WTC11 (cell line): ENCODE measurements around the gene MZF1. TPM values are rescaled to one million over a fixed set of nuclear protein-coding genes. Genes with fewer than 3 reads are reported as not detected.
"Not testable (repeated sequence)": the region's sequence is repeated elsewhere in the genome, so short reads cannot be mapped to it uniquely, and the experiment has no call there.

Experiments
- ATAC-seq: fragments of 200-7000 bp; cut with Tn5 transposase; 2 replicates; pipeline ENCODE4 v1.10.0; 2021; ENCODE audit warnings: mild to moderate bottlenecking, moderate library complexity
- CTCF ChIA-PET: fragments of 300-600 bp; sonication (Branson Sonifier 250); formaldehyde crosslinking; loops from one replicate; lab custom pipeline; 2021; ENCODE audit warnings: antibody characterized with exemption; lab: Charles Lee
- POLR2A ChIA-PET: fragments of 350-600 bp; sonication (Branson Sonifier 250); formaldehyde crosslinking; loops from one replicate; lab custom pipeline; 2021; ENCODE audit warnings: antibody characterized with exemption; lab: Charles Lee
- DNase-seq: peaks from one replicate; pipeline ENCODE4 v3.0.0; 2021; ENCODE audit warnings: low spot score
- H3K27ac Mint-ChIP-seq: 2 replicates; pipeline ENCODE4 v1.8.0; 2021; ENCODE audit warnings: mixed read lengths
- H3K27me3 Mint-ChIP-seq: 2 replicates; pipeline ENCODE4 v1.8.0; 2021; ENCODE audit warnings: low read depth, mild to moderate bottlenecking, moderate library complexity, mixed read lengths
- H3K36me3 Mint-ChIP-seq: 2 replicates; pipeline ENCODE4 v1.8.0; 2021; ENCODE audit warnings: mixed read lengths
- H3K4me1 Mint-ChIP-seq: 2 replicates; pipeline ENCODE4 v1.8.0; 2022; ENCODE audit warnings: mixed read lengths
- H3K4me3 Mint-ChIP-seq: 2 replicates; pipeline ENCODE4 v1.8.0; 2021; ENCODE audit warnings: mild to moderate bottlenecking, moderate library complexity, mixed read lengths
- H3K9me3 Mint-ChIP-seq: 2 replicates; pipeline ENCODE4 v1.8.0; 2021; ENCODE audit warnings: mixed read lengths
- CDX4 ChIP-seq: fragments of 250-450 bp; sonication (Bioruptor Pico); IDR thresholded peaks from 2 replicates; pipeline ENCODE4 v1.9.0; 2021; ENCODE audit warnings: moderate library complexity, mild to moderate bottlenecking, inconsistent platforms, borderline replicate concordance
- CREB1 ChIP-seq: sonication (generic); formaldehyde crosslinking; IDR thresholded peaks from 2 replicates; pipeline ENCODE4 v1.8.0; 2023; ENCODE audit warnings: mild to moderate bottlenecking, missing genetic modification reagents
- CTCF ChIP-seq: fragments of 200-600 bp; IDR thresholded peaks from 2 replicates; pipeline ENCODE4 v1.8.0; 2022; ENCODE audit warnings: antibody characterized with exemption
- ETV6 ChIP-seq: sonication (generic); formaldehyde crosslinking; IDR thresholded peaks from 2 replicates; pipeline ENCODE4 v1.8.1; 2022; ENCODE audit warnings: mild to moderate bottlenecking, missing genetic modification reagents
- FOXK1 ChIP-seq: sonication (generic); formaldehyde crosslinking; IDR thresholded peaks from 2 replicates; pipeline ENCODE4 v1.8.0; 2022; ENCODE audit warnings: mild to moderate bottlenecking, moderate library complexity, missing genetic modification reagents
- MXD4 ChIP-seq: fragments of 250-450 bp; sonication (Bioruptor Pico); IDR thresholded peaks from 2 replicates; pipeline ENCODE4 v1.8.0; 2021; ENCODE audit warnings: mild to moderate bottlenecking, moderate library complexity, borderline replicate concordance
- SP1 ChIP-seq: sonication (generic); formaldehyde crosslinking; conservative IDR thresholded peaks from 2 replicates; pipeline ENCODE4 v1.8.1; 2022; ENCODE audit warnings: missing genetic modification reagents
- STAT6 ChIP-seq: sonication (generic); formaldehyde crosslinking; conservative IDR thresholded peaks from 2 replicates; pipeline ENCODE4 v1.8.1; 2023; ENCODE audit warnings: mild to moderate bottlenecking, low read depth, missing genetic modification reagents, moderate library complexity
- TEAD4 ChIP-seq: sonication (generic); formaldehyde crosslinking; IDR thresholded peaks from 2 replicates; pipeline ENCODE4 v1.8.0; 2022; ENCODE audit warnings: mild to moderate bottlenecking, missing genetic modification reagents
- USF1 ChIP-seq: sonication (generic); formaldehyde crosslinking; IDR thresholded peaks from 2 replicates; pipeline ENCODE4 v1.8.0; 2022; ENCODE audit warnings: mild to moderate bottlenecking, missing genetic modification reagents
- ZMAT4 ChIP-seq: fragments of 250-450 bp; sonication (Bioruptor Pico); IDR thresholded peaks from 2 replicates; pipeline ENCODE4 v1.9.0; 2021; ENCODE audit warnings: mild to moderate bottlenecking
- ZNF281 ChIP-seq: sonication (generic); formaldehyde crosslinking; IDR thresholded peaks from 2 replicates; pipeline ENCODE4 v1.8.0; 2023; ENCODE audit warnings: mild to moderate bottlenecking, missing genetic modification reagents
- ZNF671 ChIP-seq: fragments of 250-450 bp; sonication (Bioruptor Pico); IDR thresholded peaks from 2 replicates; pipeline ENCODE4 v1.8.0; 2021; ENCODE audit warnings: mild to moderate bottlenecking
- total RNA-seq: library from RNA; stranded (reverse); gene quantifications from 3 replicates; pipeline ENCODE4 v1.2.3, GENCODE V29; 2021

MZF1 gene
- total RNA-seq, 1 experiment from 2014 or later: 22.2 TPM

- TF ChIP-seq CDX4: no peak
- peak; percentile 69; the same call in 1 of the 2 replicates for TF ChIP-seq USF1 (CRISPR knock-in tag)
- TF ChIP-seq ZNF281 (CRISPR knock-in tag): peak; percentile 91; the same call in 1 of the 2 replicates
- TF ChIP-seq CREB1 (CRISPR knock-in tag): no peak
- no peak for TF ChIP-seq MXD4
- TF ChIP-seq FOXK1 (CRISPR knock-in tag): peak; percentile 98
- no peak for TF ChIP-seq ZMAT4 (CRISPR knock-in tag)
- TF ChIP-seq TEAD4 (CRISPR knock-in tag): no peak
- peak; percentile 79 for TF ChIP-seq SP1
- TF ChIP-seq STAT6 (CRISPR knock-in tag): no peak
- no peak for TF ChIP-seq ZNF671
- TF ChIP-seq ETV6 (CRISPR knock-in tag): peak; percentile 72
Measured at GRCh38 chr19:58572818-58573657, at the start of gene MZF1 (continued).

GRCh38 chr19:58607213-58607612, 34.1 kb upstream of the MZF1 start:
- H3K27me3 Mint-ChIP-seq, H3K9me3 Mint-ChIP-seq, H3K36me3 Mint-ChIP-seq, H3K27ac Mint-ChIP-seq, CTCF ChIA-PET, ATAC-seq, POLR2A ChIA-PET, H3K4me3 Mint-ChIP-seq, DNase-seq, H3K4me1 Mint-ChIP-seq: not testable (repeated sequence)

GRCh38 chr19:58606251-58606896, 33.2 kb upstream of the MZF1 start:
- H3K4me1 Mint-ChIP-seq, H3K36me3 Mint-ChIP-seq, DNase-seq, H3K4me3 Mint-ChIP-seq, H3K9me3 Mint-ChIP-seq, ATAC-seq, H3K27me3 Mint-ChIP-seq, POLR2A ChIA-PET, H3K27ac Mint-ChIP-seq: not testable (repeated sequence)
- peak; percentile 87 for TF ChIP-seq CTCF
- CTCF ChIA-PET: interaction anchor here (0.6 to 1.0 kb wide), 2 partner anchors 87 to 658 kb away, joined by 3 read pairs; partner anchors contain the start of gene ZBTB45
